ENCODE data around the gene BLOC1S5. TPM values are rescaled to one million over a fixed set of nuclear protein-coding genes. Genes with fewer than 3 reads are reported as not detected.

Gene BLOC1S5
- total and polyA plus RNA-seq, 11 donors = 4.3 to 15.2 (median 8.8) TPM

DNA sequence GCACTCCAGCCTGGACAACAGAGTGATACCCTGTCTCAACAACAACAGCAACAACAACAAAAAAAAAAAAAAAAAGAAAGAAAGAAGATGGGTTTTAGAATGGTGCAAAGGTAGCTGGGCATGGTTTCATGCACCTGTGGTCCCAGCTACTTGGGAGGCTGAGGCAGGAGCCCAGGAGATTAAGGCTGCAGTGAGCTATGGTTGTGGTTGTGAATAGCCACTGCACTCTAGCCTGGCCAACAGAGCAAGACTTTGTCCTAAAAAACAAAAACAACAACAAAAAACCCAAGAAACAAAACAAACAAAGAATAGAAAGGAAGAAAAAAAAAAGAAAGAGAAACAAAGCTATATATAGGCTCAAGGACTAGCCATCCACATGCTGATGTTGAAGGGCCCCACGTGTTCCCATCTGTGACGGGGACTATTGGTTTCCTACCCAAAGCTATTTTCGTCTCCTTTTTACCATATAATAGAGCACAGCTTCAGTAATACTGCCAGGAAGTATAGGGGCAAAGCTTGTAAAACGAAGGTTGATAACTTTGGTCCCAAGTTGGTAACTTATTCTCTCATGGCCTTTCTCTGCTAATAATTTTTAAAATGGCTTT is 46.0 kb upstream of the BLOC1S5 start:
- WGBS, 4 donors = 60 to 64% (median 61%) methylated on average over 4 of the region's 4 CpGs
- intact Hi-C loops (cut with DNase I) = no loop called here
- TF ChIP-seq, protein P1, sequence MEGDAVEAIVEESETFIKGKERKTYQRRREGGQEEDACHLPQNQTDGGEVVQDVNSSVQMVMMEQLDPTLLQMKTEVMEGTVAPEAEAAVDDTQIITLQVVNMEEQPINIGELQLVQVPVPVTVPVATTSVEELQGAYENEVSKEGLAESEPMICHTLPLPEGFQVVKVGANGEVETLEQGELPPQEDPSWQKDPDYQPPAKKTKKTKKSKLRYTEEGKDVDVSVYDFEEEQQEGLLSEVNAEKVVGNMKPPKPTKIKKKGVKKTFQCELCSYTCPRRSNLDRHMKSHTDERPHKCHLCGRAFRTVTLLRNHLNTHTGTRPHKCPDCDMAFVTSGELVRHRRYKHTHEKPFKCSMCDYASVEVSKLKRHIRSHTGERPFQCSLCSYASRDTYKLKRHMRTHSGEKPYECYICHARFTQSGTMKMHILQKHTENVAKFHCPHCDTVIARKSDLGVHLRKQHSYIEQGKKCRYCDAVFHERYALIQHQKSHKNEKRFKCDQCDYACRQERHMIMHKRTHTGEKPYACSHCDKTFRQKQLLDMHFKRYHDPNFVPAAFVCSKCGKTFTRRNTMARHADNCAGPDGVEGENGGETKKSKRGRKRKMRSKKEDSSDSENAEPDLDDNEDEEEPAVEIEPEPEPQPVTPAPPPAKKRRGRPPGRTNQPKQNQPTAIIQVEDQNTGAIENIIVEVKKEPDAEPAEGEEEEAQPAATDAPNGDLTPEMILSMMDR (IDR thresholded peaks at IDR 0.05) = no peak
- no peak for TF ChIP-seq POLR2A (IDR thresholded peaks at IDR 0.05)
- Histone ChIP-seq H3K36me3 (no peaks in the 10 kb centered on the region), H3K27me3 (peaks cover 0 to 14% (median 4%) of the 10 kb centered on the region in 9 donors), H3K9me3 (no peaks in the 10 kb centered on the region), H3K4me1 (peaks cover 0 to 5% (median 0%) of the 10 kb centered on the region in 12 donors), H3K4me3 (no peak overlapping the region), H3K27ac (no peak overlapping the region)
- no peak for DNase-seq
- no peak for ATAC-seq

- Histone ChIP-seq H3K9me3 (no peaks in the 10 kb centered on the region), H3K27me3 (peaks cover 0 to 17% (median 4%) of the 10 kb centered on the region in 9 donors), H3K36me3 (no peaks in the 10 kb centered on the region), H3K27ac (no peak overlapping the region), H3K4me1 (peaks cover 0 to 5% (median 0%) of the 10 kb centered on the region in 12 donors), H3K4me3 (no peak overlapping the region)
- 59 to 63% (median 61%) methylated on average over 13 of the region's 13 CpGs for WGBS, 4 donors
- no peak for TF ChIP-seq POLR2A (IDR thresholded peaks at IDR 0.05)
- TF ChIP-seq, protein P1 (IDR thresholded peaks at IDR 0.05) = no peak
- intact Hi-C loops (cut with DNase I) = no loop called here
- ATAC-seq (peak in 2 of 4 donors; percentile 28 to 52), DNase-seq (no peak)
Measured at GRCh38 chr6:8108759-8109539, 44.8 kb upstream of the BLOC1S5 start.

- H3K4me3 ChIP-seq = no peak overlapping the region
- WGBS, 4 donors = 57 to 70% (median 67%) methylated on average over 3 to 4 of the region's 4 CpGs
- H3K27me3 ChIP-seq = peaks cover 0 to 18% (median 4%) of the 10 kb centered on the region in 9 donors
Measured at GRCh38 chr6:8108031-8108660, 44.0 kb upstream of the BLOC1S5 start.

More at GRCh38 chr6:8108031-8108660, 44.0 kb upstream of the BLOC1S5 start:
- ATAC-seq = no peak
- TF ChIP-seq, protein P1 (IDR thresholded peaks at IDR 0.05) = no peak
- no peak for TF ChIP-seq POLR2A (IDR thresholded peaks at IDR 0.05)
- Histone ChIP-seq H3K36me3 (no peaks in the 10 kb centered on the region), H3K4me1 (peaks cover 0 to 5% (median 0%) of the 10 kb centered on the region in 12 donors), H3K27ac (no peak overlapping the region), H3K9me3 (no peaks in the 10 kb centered on the region)
- no peak for DNase-seq
- intact Hi-C loops (cut with DNase I) = no loop called here

Measured in heart left ventricle (tissue), 16 donors.